ENCODE data around the gene NEBL.

NEBL gene

DNA sequence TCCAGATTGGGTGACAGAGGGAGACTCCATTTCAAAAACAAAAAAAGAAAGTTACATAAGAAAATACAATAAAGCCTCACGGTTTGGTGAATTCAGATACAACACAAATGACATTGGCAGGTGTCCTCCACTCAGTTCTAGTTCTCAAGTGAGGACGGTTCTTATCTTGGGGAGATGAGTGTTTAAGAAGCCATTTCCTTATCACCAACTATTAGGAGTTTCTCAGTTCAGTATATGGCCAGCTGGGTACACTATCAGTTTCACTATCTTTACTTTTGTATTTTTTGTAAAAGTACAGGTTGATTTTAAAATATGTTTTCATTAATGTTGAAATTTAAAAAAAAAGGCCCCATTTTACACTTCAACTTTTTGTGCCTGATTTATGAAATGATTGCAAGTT, 36.6 kb upstream of the NEBL start:
- TF ChIP-seq, protein P1, sequence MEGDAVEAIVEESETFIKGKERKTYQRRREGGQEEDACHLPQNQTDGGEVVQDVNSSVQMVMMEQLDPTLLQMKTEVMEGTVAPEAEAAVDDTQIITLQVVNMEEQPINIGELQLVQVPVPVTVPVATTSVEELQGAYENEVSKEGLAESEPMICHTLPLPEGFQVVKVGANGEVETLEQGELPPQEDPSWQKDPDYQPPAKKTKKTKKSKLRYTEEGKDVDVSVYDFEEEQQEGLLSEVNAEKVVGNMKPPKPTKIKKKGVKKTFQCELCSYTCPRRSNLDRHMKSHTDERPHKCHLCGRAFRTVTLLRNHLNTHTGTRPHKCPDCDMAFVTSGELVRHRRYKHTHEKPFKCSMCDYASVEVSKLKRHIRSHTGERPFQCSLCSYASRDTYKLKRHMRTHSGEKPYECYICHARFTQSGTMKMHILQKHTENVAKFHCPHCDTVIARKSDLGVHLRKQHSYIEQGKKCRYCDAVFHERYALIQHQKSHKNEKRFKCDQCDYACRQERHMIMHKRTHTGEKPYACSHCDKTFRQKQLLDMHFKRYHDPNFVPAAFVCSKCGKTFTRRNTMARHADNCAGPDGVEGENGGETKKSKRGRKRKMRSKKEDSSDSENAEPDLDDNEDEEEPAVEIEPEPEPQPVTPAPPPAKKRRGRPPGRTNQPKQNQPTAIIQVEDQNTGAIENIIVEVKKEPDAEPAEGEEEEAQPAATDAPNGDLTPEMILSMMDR (conservative IDR thresholded peaks at IDR 0.05) = no peak
- TF ChIP-seq ZFX (IDR thresholded peaks at IDR 0.05) = no peak
- H3K27ac ChIP-seq = no peak overlapping the region

DNA sequence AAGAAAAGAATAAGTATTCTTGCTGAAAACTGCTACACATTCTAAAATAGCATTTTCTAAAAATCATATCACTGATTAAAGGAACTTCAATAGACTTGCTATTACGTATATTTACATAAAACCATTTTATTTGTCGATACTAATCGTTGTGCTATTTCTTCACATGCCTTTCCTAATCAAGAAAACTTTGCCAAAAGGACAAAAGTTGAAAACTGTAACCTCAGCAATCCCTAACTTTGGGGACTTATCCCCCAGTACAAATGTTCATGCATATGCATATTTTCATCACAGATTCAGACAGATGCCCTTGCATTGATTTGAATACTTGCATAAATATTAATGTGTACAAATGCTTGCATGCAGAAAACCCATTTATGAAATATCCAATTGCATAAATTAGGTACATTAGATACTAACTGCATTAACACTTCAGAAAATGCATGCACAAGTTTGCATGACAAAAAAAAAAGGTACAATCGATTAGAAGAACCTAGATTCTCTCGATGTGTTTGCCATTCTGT, 35.6 kb upstream of the NEBL start:
- TF ChIP-seq ZFX (IDR thresholded peaks at IDR 0.05) = no peak
- TF ChIP-seq, protein P1 (conservative IDR thresholded peaks at IDR 0.05) = no peak
- H3K27ac ChIP-seq = no peak overlapping the region

DNA sequence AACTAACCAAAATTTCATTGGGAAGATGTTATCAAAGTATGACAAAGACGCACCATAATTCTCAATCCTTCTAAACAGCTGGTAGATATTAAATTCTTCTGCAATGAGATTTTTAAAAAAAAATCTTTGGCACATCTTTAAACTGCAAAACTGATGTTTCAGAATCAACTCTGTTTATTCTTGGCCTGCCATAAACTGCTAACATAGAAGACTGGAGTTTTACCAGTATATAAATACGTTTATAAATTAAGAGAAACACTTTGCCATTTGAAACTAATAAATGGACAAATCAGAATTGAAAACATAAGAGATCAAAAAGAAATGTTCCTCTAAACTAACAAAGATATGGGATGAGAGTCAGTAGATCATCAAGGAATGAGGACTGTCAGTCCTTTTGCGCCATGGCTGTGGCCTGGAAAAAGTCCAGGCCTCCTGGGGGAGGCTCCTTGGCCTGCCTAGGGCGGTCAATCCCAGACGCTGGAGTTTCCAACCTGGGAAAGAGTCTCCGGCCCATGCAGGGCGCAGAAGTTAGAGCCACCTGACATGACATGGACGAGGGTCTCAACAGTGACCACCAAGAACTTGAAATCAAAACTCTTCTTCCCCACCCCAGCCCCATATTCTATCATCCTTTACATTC, 34.2 kb upstream of the NEBL start:
- TF ChIP-seq, protein P1 (conservative IDR thresholded peaks at IDR 0.05) = no peak
- TF ChIP-seq ZFX (IDR thresholded peaks at IDR 0.05) = no peak
- H3K27ac ChIP-seq = no peak overlapping the region

DNA sequence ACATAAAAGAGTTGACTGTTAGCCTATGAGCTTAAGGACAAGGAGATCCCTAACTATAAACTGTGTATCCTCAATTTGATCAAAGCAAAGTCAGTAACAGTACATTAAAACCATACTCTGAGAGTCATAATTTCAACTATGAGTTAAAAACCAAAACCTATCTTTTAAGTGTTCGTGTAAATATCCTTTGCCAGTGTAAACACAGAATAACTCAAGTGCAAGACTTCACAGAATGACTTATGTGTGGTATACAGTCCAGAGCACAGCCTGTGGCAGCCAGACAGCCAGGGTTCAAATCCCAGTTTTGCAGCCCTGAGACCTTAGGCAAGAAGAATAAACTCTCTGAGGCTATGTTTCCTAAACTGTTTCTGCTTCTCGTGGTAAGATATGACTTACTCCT, 30.3 kb upstream of the NEBL start:
- TF ChIP-seq ZFX (IDR thresholded peaks at IDR 0.05) = no peak
- TF ChIP-seq, protein P1 (conservative IDR thresholded peaks at IDR 0.05) = no peak

DNA sequence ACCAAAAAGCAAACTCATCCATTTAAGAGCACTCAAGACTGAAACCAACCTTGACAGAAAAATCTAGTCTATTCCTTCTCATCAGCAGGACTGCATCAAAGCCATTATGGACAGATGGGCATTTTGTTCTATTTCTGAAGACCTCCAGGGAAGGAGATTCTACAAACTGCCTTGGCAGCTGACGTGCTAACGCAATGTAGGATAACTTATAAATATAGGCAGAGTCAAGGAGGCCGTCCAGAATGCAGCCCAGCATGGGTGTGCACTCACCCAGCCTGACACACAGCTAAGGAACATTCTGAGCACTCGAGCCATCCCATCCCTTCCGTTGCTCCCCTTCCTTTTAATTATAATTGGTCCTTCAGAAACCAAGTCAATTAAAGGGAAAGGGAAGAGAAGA, 25.3 kb upstream of the NEBL start:
- no peak overlapping the region for H3K27ac ChIP-seq
- TF ChIP-seq, protein P1 (conservative IDR thresholded peaks at IDR 0.05) = no peak
- TF ChIP-seq ZFX (IDR thresholded peaks at IDR 0.05) = no peak

More for the DNA sequence above, 30.3 kb upstream of the NEBL start:
- no peak overlapping the region for H3K27ac ChIP-seq

DNA sequence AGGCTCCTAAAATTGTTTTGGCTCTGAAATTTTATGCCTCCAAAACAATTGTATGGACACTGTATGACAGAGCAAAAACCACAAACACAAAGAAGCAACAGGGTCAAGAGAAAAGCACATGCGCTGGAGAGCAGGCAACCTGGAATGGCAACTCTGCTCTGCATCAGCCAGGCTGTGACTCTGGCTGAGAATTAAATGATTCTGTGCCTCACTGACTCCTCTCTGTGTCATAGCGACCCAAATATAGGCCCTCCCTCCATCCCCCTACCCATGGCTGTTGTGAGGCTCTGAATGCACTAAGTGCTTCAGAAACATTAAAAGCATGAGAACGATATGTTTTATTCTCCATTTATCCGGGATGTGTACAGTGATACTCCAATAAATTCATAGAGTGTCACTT, 24.9 kb upstream of the NEBL start:
- H3K27ac ChIP-seq = no peak overlapping the region
- TF ChIP-seq ZFX (IDR thresholded peaks at IDR 0.05) = no peak
- TF ChIP-seq, protein P1 (conservative IDR thresholded peaks at IDR 0.05) = no peak

DNA sequence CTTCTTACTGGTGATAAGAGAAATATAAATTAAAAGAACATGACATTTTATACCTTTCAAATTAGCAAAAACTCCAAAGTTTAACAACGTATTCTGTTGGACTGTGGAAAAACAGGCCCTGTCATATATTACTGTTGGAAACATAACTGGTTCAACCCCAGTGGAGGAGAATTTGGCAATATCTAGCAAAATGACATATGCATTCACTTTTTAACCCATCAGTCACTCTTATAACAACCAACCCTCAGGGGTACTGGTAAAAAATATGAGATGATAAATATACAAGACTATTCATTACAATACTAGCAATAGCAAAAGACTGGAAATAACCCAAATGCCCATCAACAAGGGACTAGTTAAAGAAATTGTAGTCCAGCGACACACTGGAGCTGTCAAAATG, 22.9 kb upstream of the NEBL start:
- TF ChIP-seq ZFX (IDR thresholded peaks at IDR 0.05) = no peak
- TF ChIP-seq, protein P1 (conservative IDR thresholded peaks at IDR 0.05) = no peak
- H3K27ac ChIP-seq = no peak overlapping the region
